Smooth muscle cell (in vitro differentiated cells): Measurements from ENCODE around the gene GPT2. TPM values are rescaled to one million over a fixed set of nuclear protein-coding genes. Genes with fewer than 3 reads are reported as not detected.
"Not testable (repeated sequence)": the region's sequence is repeated elsewhere in the genome, so short reads cannot be mapped to it uniquely, and the experiment has no call there.

Experiments
- DNase-seq: peaks from one replicate; lab custom pipeline; 2025; ENCODE audit not compliant: unreplicated experiment; lab: John Stamatoyannopoulos, UW
- H2AFZ ChIP-seq: fragments of 200-600 bp; sonication (generic); 2 replicates; pipeline ENCODE4 v1.6.0; 2016; ENCODE audit warnings: antibody characterized with exemption, low read depth, mild to moderate bottlenecking
- H3F3A ChIP-seq: fragments of 200-600 bp; sonication (generic); 2 replicates; pipeline ENCODE4 v1.6.0; 2017; ENCODE audit warnings: antibody characterized with exemption, low read depth
- H3K27ac ChIP-seq: fragments of 200-600 bp; sonication (generic); 2 replicates; pipeline ENCODE4 v1.5.1; 2016; ENCODE audit warnings: low read depth, mild to moderate bottlenecking
- H3K27me3 ChIP-seq: fragments of 200-600 bp; sonication (generic); 2 replicates; pipeline ENCODE4 v1.6.1; 2016; ENCODE audit warnings: low read depth, mild to moderate bottlenecking
- H3K36me3 ChIP-seq: fragments of 200-600 bp; sonication (generic); 2 replicates; pipeline ENCODE4 v1.5.1; 2016; ENCODE audit warnings: low read depth
- H3K4me1 ChIP-seq: fragments of 200-600 bp; sonication (generic); 2 replicates; pipeline ENCODE4 v1.5.1; 2016; ENCODE audit warnings: low read depth
- H3K4me2 ChIP-seq: fragments of 200-600 bp; sonication (generic); 2 replicates; pipeline ENCODE4 v1.6.0; 2016; ENCODE audit warnings: mild to moderate bottlenecking
- H3K4me3 ChIP-seq: fragments of 200-600 bp; sonication (generic); 2 replicates; pipeline ENCODE4 v1.5.1; 2016; ENCODE audit warnings: mild to moderate bottlenecking
- H3K79me2 ChIP-seq: fragments of 200-600 bp; sonication (generic); 2 replicates; pipeline ENCODE4 v1.6.0; 2016; ENCODE audit warnings: low read depth, mild to moderate bottlenecking
- H3K9ac ChIP-seq: fragments of 200-600 bp; sonication (generic); 2 replicates; pipeline ENCODE4 v1.6.0; 2016; ENCODE audit warnings: low read depth
- H3K9me3 ChIP-seq: fragments of 200-600 bp; sonication (generic); replicated peaks from 2 replicates; pipeline ENCODE4 v1.5.1; 2016; ENCODE audit warnings: low read depth
- H4K20me1 ChIP-seq: fragments of 200-600 bp; sonication (generic); 2 replicates; pipeline ENCODE4 v1.6.0; 2016; ENCODE audit warnings: low read depth
- WGBS: methylation state at CpG from one replicate; pipeline ENCODE4 v1.1.7; 2016; ENCODE audit warnings: low lambda C conversion rate; 5-methylcytosine and 5-hydroxymethylcytosine counted together
- polyA plus RNA-seq: library from polyadenylated mRNA; unstranded; fragments of >200 nt; fragmentation: Nextera tagmentation; extraction: Ambion mirVana; gene quantifications from 2 replicates; pipeline ENCODE4 v1.2.1, GENCODE V29; 2016
- total RNA-seq: library from RNA; depleted of rRNA; stranded (reverse); fragments of >200 nt; gene quantifications from 2 replicates; pipeline ENCODE4 v1.2.3, GENCODE V29; 2014
- TF ChIP-seq, protein P1 (sequence below): fragments of 200-600 bp; sonication (generic); IDR thresholded peaks from 2 replicates; pipeline ENCODE4 v1.5.1; 2017; ENCODE audit warnings: borderline replicate concordance, mild to moderate bottlenecking, antibody characterized with exemption; ENCODE audit not compliant: insufficient read depth, poor library complexity, severe bottlenecking

GPT2 gene
- total and polyA plus RNA-seq, 2 experiments from 2014 or later, result 21.4 to 29.3 TPM

DNA sequence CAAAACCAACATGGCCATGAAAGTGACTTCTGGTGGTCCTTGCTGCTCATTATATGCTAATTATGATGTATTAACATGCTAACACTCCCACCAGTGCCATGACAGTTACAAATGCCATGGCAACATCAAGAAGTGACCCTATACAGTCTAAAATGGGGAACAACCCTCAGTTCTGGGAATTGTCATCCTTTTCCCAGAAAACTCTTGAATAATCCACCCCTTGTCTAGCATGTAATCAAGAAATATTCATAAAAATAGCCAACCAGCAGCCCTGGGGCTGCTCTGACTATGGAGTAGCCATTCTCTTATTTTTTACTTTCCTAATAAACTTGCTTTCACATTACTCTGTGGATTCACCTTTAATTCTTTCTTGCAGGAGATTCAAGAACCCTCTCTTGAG is 53.4 kb downstream of the GPT2 start:
- H4K20me1 ChIP-seq, result no peaks in the 10 kb centered on the region
- H3K4me3 ChIP-seq, result no peak overlapping the region
- no peaks in the 10 kb centered on the region for H3F3A ChIP-seq
- H3K9me3 ChIP-seq, result no peaks in the 10 kb centered on the region
- no peaks in the 10 kb centered on the region for H3K4me1 ChIP-seq
- no peaks in the 10 kb centered on the region for H3K36me3 ChIP-seq
- H3K27ac ChIP-seq, result no peak overlapping the region
- H3K27me3 ChIP-seq, result no peaks in the 10 kb centered on the region
- H3K79me2 ChIP-seq, result no peaks in the 10 kb centered on the region
- no peak for DNase-seq
- H2AFZ ChIP-seq, result no peak overlapping the region
- TF ChIP-seq, protein P1, sequence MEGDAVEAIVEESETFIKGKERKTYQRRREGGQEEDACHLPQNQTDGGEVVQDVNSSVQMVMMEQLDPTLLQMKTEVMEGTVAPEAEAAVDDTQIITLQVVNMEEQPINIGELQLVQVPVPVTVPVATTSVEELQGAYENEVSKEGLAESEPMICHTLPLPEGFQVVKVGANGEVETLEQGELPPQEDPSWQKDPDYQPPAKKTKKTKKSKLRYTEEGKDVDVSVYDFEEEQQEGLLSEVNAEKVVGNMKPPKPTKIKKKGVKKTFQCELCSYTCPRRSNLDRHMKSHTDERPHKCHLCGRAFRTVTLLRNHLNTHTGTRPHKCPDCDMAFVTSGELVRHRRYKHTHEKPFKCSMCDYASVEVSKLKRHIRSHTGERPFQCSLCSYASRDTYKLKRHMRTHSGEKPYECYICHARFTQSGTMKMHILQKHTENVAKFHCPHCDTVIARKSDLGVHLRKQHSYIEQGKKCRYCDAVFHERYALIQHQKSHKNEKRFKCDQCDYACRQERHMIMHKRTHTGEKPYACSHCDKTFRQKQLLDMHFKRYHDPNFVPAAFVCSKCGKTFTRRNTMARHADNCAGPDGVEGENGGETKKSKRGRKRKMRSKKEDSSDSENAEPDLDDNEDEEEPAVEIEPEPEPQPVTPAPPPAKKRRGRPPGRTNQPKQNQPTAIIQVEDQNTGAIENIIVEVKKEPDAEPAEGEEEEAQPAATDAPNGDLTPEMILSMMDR, result no peak
- H3K9ac ChIP-seq, result no peak overlapping the region
- H3K4me2 ChIP-seq, result no peak overlapping the region

DNA sequence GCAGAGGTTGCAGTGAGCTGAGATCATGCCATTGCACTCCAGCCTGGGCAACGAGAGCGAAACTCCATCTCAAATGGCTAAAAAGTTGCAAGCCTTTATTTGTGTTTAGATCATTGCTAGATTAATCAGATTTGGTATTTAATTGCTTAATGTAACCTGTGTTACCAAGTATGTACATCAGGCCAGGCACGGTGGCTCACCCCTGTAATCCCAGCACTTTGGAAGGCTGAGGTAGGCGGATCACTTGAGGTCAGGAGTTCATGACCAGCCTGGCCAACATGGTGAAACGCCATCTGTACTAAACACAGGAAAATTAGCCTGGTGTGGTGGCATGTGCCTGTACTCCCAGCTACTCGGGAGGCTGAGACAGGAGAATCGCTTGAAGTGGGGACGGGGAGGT is 60.6 kb downstream of the GPT2 start:
- H3K4me2 ChIP-seq, H3K9ac ChIP-seq, H4K20me1 ChIP-seq, H3K4me3 ChIP-seq, H3K27me3 ChIP-seq, H3K27ac ChIP-seq, H3F3A ChIP-seq, H3K79me2 ChIP-seq, H2AFZ ChIP-seq, DNase-seq, H3K36me3 ChIP-seq, H3K4me1 ChIP-seq, H3K9me3 ChIP-seq: not testable (repeated sequence)
- 95% methylated on average over 8 of the region's 8 CpGs for WGBS

DNA sequence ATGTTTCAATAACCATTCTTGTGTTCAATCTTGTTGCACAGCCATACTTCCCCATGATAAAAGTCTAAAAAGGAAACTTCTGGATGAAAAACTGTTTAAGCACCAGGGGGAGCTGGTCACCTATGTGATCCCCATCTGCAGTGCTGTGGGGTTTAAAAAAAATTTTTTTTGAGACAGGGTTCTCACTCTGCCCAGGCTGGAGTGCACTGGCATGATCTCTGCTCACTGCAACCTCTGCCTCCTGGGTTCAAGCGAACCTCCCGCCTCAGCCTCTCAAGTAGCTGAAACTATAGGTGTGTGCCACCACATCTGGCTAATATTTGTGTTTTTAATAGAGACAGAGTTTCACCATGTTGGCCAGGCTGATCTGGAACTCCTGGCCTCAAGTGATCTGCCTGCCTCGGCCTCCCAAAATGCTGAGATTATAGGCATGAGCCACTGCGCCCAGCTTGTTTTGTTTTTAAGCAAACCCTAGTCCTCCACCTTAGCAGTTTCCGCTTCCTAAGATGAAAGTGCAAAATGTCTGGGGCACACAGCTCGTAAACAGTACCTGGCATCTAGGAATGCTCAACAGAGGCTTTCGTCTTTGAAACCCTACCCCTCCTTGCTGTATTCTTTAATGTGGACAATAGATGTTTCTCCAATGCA is 63.9 kb downstream of the GPT2 start:
- H3K4me3 ChIP-seq, result no peak overlapping the region
- H2AFZ ChIP-seq, result no peak overlapping the region
- H4K20me1 ChIP-seq, result no peaks in the 10 kb centered on the region
- no peak for DNase-seq
- H3K27ac ChIP-seq, result no peak overlapping the region
- TF ChIP-seq, protein P1, result peak; percentile 52
- H3K27me3 ChIP-seq, result no peaks in the 10 kb centered on the region
- H3K4me1 ChIP-seq, result no peaks in the 10 kb centered on the region
- no peaks in the 10 kb centered on the region for H3K9me3 ChIP-seq
- H3K36me3 ChIP-seq, result no peaks in the 10 kb centered on the region
- 84% methylated on average over 7 of the region's 7 CpGs for WGBS
- no peaks in the 10 kb centered on the region for H3K79me2 ChIP-seq
- no peaks in the 10 kb centered on the region for H3F3A ChIP-seq
- no peak overlapping the region for H3K4me2 ChIP-seq
- H3K9ac ChIP-seq, result no peak overlapping the region

DNA sequence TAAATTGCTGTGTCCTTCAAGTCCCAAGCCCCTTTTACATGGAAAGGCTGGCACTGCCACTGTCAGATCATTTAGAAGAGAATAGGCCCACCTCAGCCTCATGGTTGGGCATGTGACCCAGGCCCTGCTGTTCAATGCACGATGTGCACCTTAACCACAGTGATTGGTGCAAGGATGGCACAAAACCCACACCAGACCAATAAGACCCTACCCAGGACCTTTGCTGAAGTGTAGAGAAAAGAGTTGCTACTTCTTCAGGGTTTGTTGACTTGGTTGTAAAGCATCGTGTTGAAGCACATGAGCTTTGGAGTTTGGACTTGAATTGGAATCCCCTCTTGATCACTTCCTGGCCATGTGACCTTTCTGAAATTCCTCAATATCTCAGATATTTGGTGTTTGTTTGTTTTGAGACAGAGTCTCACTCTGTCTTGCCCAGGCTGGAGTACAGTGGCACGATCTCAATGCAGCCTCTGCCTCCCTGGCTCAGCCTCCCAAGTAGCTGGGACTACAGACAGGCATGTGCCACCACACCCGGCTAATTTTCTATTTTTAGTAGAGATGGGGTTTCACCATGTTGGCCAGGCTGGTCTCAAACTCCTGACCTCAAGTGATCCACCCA is 64.5 kb downstream of the GPT2 start:
- Histone ChIP-seq H3K36me3 (no peaks in the 10 kb centered on the region), H3K27ac (no peak overlapping the region), H3K9me3 (no peaks in the 10 kb centered on the region), H4K20me1 (no peaks in the 10 kb centered on the region), H3K4me2 (no peak overlapping the region), H3K79me2 (no peaks in the 10 kb centered on the region), H3K4me1 (no peaks in the 10 kb centered on the region), H3K27me3 (no peaks in the 10 kb centered on the region), H3K9ac (no peak overlapping the region), H3K4me3 (no peak overlapping the region), H2AFZ (no peak overlapping the region), H3F3A (no peaks in the 10 kb centered on the region)
- no peak for DNase-seq
- TF ChIP-seq, protein P1, result no peak
- 89% methylated on average over 4 of the region's 4 CpGs for WGBS
